HG03442 (cell line): ENCODE results near the gene ADAMTS18.
"Not testable (repeated sequence)": the region's sequence is repeated elsewhere in the genome, so short reads cannot be mapped to it uniquely, and the experiment has no call there.

Experiments used
- ATAC-seq: cut with Tn5 transposase; IDR thresholded peaks from one replicate; pipeline ENCODE4 v1.9.1; 2021; ENCODE audit warnings: mild to moderate bottlenecking, moderate library complexity; ENCODE audit not compliant: unreplicated experiment

Gene ADAMTS18, protein sequence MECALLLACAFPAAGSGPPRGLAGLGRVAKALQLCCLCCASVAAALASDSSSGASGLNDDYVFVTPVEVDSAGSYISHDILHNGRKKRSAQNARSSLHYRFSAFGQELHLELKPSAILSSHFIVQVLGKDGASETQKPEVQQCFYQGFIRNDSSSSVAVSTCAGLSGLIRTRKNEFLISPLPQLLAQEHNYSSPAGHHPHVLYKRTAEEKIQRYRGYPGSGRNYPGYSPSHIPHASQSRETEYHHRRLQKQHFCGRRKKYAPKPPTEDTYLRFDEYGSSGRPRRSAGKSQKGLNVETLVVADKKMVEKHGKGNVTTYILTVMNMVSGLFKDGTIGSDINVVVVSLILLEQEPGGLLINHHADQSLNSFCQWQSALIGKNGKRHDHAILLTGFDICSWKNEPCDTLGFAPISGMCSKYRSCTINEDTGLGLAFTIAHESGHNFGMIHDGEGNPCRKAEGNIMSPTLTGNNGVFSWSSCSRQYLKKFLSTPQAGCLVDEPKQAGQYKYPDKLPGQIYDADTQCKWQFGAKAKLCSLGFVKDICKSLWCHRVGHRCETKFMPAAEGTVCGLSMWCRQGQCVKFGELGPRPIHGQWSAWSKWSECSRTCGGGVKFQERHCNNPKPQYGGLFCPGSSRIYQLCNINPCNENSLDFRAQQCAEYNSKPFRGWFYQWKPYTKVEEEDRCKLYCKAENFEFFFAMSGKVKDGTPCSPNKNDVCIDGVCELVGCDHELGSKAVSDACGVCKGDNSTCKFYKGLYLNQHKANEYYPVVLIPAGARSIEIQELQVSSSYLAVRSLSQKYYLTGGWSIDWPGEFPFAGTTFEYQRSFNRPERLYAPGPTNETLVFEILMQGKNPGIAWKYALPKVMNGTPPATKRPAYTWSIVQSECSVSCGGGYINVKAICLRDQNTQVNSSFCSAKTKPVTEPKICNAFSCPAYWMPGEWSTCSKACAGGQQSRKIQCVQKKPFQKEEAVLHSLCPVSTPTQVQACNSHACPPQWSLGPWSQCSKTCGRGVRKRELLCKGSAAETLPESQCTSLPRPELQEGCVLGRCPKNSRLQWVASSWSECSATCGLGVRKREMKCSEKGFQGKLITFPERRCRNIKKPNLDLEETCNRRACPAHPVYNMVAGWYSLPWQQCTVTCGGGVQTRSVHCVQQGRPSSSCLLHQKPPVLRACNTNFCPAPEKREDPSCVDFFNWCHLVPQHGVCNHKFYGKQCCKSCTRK (N-terminal part only)

DNA sequence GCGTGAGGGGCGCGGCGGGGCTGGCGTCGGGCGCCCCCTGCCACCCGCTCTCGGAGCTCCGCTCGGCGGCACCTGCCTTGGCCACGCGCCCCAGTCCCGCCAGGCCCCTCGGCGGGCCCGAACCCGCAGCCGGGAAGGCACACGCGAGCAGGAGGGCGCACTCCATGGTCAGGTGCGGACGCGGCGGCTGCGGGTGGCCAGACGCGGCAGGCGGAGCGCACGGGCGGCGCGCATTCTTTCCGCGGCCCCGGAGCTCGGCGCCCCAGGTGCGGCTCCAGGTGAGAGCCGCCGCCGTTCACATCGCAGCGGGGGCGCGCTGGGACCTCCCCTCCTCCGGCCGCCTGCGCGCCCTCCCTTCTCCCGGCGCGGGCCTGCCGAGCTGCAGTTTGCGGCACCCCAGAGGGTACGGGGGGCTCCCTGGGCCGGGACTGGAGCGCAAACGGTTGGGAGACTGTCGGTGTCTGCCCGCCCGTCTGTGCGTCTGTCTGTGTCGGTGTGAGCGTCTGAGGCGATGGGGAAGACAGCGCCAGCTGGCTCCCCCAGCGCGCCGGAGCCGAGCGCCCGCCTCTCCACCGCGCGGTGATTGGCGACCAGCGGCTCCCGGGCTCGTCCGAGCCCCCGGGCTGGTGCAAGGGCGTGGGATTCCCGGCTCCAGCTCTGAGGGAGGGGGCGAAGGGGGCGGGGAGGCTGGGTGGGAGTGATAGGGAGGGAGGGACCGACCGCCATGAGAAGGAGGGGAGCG, at the start of gene ADAMTS18:
Gene ADAMTS18, minus strand, starts transcription at position 505 of the 742 bp plus-strand sequence. Its CDS starts 339 bp downstream, at position 166.
- no peak for ATAC-seq

GRCh38 chr16:77480681-77481315, 46.0 kb upstream of the ADAMTS18 start:
- ATAC-seq = no peak

DNA sequence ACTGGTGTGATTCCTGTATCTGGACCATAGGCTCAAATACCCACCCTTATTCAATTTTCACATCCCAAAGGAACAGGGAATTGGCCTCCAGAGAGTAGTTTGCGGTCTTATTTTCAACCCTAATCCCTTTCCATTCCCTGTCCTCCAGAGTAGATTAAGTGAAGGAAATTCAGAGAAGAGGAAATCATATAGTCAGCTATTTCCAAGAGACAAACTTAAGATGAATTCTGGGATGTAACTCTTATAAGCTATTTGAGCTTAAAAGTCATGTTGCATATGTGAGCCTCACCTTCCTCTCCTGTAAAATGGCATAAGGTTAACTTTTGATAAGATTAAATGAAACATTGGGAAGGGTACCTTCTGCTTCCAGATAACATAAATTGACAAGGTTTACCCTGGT, 37.4 kb upstream of the ADAMTS18 start:
- no peak for ATAC-seq

DNA sequence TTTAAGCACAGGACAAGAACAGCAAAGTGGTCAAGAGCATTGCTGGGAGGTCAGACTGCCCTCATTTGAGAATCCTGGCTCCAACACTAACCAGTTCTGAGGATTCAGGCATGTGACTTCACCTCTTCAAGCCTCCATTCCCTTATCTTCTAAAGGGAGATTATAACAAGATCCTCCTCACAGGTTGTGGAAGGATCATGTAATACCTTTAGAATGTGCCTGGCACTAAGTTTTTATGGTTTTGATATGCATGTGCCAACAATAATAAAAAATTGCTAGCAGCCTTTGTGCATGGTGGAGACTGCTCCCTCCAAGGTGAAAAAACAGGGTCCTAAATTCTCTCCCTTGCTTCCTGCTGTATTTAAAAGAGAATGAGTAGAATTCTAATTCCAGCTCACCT, 36.0 kb upstream of the ADAMTS18 start:
- no peak for ATAC-seq

DNA sequence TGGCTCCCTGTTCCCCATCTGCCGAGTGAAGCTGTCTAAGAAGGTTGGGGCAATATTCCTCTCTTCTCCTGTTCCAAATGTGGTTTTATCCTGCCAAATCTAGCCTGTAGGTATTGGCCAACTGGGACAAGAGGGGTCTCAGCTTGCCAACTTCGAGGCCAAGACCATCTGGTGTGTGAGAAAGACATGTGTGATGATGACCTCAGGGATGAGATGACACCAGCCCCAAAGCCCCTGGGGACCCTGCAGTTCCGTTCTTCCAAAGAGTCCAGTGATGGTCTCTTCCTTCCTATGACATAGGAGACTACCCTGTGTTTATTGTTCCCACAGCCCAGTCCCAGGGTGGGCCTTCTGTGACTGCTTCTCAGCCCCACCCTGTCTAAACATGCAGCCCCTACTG, 34.8 kb upstream of the ADAMTS18 start:
- no peak for ATAC-seq

DNA sequence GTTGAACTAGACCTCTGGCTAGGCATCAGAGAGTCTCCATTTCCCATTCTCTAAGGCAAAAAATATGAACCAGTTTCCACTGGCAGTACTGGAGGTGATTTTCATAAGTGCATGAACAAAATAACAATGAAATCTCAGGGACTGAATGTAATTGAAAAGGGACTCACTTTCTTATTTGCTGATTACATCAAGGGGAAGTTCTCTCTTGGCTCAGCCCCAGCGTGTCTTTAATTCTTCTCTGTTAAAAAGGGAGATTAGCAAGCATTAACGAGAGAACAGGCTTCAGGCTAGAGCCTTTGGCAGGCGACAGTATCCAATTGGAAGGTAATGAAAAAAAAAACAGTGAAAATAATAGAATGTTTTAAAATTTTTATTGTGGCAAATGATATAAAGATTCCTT, 34.0 kb upstream of the ADAMTS18 start:
- no peak for ATAC-seq

DNA sequence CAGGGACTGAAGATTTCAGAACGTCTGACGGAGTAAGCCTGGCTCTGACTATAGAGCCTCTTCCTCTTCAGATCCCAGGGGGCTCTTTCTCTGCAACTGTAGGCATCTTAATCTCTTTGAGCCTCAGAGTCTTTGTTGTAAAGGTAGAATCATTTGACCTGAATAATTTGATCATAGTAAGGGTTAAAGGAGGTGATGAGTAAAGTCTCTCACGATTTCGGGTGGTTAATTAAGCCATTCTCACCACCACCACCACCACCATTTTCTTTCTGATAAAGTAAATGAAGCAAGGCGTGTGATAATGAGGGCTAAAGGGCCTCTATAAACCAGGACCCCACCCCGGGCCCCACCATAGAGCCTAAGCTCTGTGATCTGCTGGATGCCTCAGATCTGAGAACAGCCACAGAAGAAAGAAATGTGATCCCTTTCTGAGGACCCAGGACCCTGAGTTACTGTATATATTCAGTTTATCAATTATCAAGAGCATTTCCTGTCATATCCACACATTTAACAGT, 33.0 kb upstream of the ADAMTS18 start:
- ATAC-seq = no peak

GRCh38 chr16:77463659-77464058, 28.8 kb upstream of the ADAMTS18 start:
- not testable (repeated sequence) for ATAC-seq

DNA sequence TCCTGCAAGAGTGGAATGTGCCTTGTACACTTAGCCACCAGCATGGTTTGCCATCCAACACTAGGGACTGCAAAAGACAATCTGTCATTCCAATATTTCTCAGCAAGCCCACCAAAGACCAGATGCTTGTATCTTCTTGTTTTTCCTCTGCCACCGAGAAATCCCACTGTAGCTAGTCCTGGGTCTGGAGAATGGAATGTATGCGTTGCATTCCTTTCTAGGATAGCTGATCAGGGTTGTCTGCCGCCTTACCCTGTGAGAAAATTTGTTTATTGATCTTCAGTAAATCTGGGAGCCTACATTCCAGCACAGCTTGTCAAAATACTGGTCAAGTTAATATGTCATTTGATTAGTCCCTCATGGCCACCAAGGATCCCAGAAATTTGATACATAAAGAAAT, 28.1 kb upstream of the ADAMTS18 start:
- ATAC-seq = no peak

DNA sequence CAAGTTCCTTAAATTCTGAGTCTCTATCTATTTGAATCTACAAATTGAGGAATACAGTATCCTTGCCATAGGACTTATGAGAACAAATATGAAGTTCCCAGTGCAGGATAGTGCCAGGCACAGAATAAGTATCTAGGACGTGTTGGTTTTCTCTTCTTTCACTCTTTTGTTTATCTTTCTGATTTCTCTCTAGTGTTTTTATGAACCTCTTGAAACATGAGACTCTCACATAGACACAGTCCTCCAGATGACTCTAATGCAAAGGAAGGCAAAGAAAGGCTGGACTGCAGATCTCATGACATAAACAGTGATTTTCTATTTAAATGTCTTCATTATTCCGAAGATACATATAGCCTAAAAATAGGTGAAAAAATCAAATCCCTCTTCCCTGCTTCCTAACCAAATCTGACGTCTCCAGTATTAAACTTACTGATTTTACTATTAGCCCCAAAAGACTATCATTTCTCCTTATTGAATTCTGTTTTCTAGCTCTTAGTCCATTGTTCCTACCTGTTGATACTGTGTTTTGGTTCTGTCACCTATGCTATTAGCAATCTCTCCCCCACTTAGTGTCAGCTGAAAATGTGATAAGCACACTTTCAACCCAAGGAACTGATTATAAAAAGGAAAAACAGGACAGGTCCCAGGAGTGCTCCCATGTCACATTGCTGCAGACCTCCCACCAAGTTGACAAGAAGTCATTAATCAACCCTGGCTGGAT, 24.9 kb upstream of the ADAMTS18 start:
- ATAC-seq = no peak

- no peak for ATAC-seq
Measured at GRCh38 chr16:77457046-77457445, 22.2 kb upstream of the ADAMTS18 start.

DNA sequence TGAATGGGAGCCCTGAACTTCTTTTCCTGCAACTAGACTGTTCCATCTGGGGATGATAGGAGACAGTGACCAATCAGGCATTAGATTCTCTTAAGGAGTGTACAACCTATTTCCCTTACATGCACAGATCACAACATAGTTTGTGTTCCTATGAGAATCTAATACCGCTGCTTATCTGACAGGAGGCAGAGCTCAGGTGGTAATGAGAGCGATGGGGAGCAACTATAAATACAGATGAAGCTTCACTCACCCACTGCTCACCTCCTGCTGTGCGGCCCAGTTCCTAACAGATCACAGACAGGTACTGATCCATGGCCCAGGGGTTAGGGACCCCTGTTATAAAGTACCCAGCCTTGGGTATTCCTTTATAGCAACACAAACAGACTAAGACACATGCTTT, 17.4 kb upstream of the ADAMTS18 start:
- ATAC-seq = no peak

- ATAC-seq = no peak
Measured at GRCh38 chr16:77450790-77451487, 16.1 kb upstream of the ADAMTS18 start.

DNA sequence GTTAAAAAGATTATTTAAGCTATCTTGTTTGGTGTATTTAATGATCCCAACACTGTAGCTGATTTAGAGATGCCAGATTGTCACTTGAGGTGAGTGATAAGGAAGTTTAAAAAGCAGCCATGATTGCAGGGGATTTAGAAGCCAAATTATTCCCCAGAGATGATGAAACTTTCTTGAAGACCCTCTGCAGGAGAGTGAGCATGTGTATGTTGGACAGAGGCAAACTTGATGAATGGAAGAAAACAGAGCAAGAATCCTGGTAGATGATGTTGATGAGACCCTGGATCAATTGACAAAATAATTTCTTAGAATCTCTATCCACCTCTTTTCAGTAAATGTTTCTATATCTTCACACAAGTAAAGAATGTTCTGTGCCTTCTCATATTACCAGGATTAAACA, 14.4 kb upstream of the ADAMTS18 start:
- no peak for ATAC-seq

DNA sequence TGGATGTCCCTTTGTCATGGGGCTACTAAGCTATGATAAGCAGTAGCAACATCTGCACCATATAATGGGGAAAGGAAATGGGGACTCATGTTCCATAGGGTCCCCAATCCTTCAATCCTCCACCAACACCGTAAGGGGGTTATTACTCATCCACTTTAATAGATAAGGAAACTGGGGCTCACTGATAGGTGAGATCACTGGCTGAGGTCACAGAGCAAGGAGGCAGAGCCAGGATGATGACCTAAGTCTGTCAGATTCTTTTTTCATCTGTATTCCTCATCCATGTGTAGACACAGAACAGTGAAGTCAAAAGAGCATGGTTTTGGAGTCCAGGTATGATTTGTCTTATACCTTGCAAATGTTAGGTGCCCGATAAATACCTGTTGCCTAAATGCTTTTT, 10.5 kb upstream of the ADAMTS18 start:
- ATAC-seq = no peak

DNA sequence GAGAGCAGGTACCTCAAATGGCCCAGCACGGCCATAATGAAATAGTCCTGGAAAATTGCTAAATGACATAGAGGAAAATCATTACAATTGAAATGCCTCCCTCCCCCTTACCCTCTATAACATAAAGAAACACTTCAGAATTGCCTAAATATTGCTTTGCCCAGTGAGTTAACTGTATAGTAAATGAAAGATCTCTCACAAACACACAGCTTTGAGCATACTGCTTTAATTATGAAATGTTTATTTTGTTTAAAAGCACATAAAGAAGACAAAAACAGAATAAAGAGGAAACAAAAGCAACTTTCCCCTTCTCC, 9.3 kb upstream of the ADAMTS18 start:
- ATAC-seq = no peak

- no peak for ATAC-seq
Measured at GRCh38 chr16:77443357-77444146, 8.7 kb upstream of the ADAMTS18 start.

DNA sequence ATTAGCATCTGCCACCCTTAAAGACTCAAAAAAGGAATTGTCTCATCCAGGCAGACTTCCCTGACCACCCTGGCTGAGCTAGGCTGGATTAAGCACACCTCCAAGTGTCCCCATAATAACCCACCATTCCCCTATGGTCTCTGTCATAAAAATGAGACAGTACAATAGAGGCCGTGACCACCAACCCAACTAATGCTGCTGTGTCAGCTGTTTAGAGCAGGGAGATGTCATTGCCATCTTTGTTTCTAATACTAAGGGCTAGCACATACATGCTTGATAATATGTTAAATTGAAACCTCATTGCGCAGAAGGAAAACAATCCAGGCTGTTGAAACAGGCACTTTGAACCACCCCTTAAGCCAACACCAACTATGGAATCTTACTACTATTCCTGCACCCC, 7.2 kb upstream of the ADAMTS18 start:
- ATAC-seq = no peak
